Hepatocyte (in vitro differentiated cells): ENCODE data around the gene CADPS2. TPM values are rescaled to one million over a fixed set of nuclear protein-coding genes. Genes with fewer than 3 reads are reported as not detected.

Experiments used
- DNase-seq: peaks from one replicate; pipeline ENCODE4 v3.0.0-alpha.2; 2016; ENCODE audit warnings: low spot score
- H2AFZ ChIP-seq: fragments of 200-600 bp; sonication (generic); 2 replicates; pipeline ENCODE4 v1.6.0; 2016; ENCODE audit warnings: antibody characterized with exemption, mild to moderate bottlenecking
- H3K27ac ChIP-seq: fragments of 200-600 bp; sonication (generic); 2 replicates; pipeline ENCODE4 v1.5.1; 2016; ENCODE audit warnings: mild to moderate bottlenecking
- H3K27me3 ChIP-seq: fragments of 200-600 bp; sonication (generic); 2 replicates; pipeline ENCODE4 v1.6.1; 2016
- H3K36me3 ChIP-seq: fragments of 200-600 bp; sonication (generic); replicated peaks from 2 replicates; pipeline ENCODE4 v1.5.1; 2016; ENCODE audit warnings: low read depth; ENCODE audit not compliant: insufficient read depth
- H3K4me1 ChIP-seq: fragments of 200-600 bp; sonication (generic); 2 replicates; pipeline ENCODE4 v1.5.1; 2016; ENCODE audit warnings: mild to moderate bottlenecking, moderate library complexity; ENCODE audit not compliant: insufficient read depth
- H3K4me2 ChIP-seq: fragments of 200-600 bp; sonication (generic); 2 replicates; pipeline ENCODE4 v1.6.0; 2016
- H3K4me3 ChIP-seq: fragments of 200-600 bp; sonication (generic); 2 replicates; pipeline ENCODE4 v1.5.1; 2016; ENCODE audit warnings: mild to moderate bottlenecking
- H3K79me2 ChIP-seq: fragments of 200-600 bp; sonication (generic); 2 replicates; pipeline ENCODE4 v1.6.0; 2017; ENCODE audit warnings: mild to moderate bottlenecking
- H3K9me2 ChIP-seq: fragments of 200-600 bp; sonication (generic); replicated peaks from 2 replicates; pipeline ENCODE4 v1.6.0; 2017; ENCODE audit warnings: mild to moderate bottlenecking; ENCODE audit not compliant: insufficient read depth
- H3K9me3 ChIP-seq: fragments of 200-600 bp; sonication (generic); 2 replicates; pipeline ENCODE4 v1.5.1; 2016; ENCODE audit warnings: low read depth, mild to moderate bottlenecking
- H4K20me1 ChIP-seq: fragments of 200-600 bp; sonication (generic); 2 replicates; pipeline ENCODE4 v1.6.0; 2016; ENCODE audit warnings: mild to moderate bottlenecking; ENCODE audit not compliant: insufficient read depth, poor library complexity, severe bottlenecking
- EZH2 ChIP-seq: fragments of 200-600 bp; sonication (generic); IDR thresholded peaks from 2 replicates; pipeline ENCODE4 v1.6.1; 2016; ENCODE audit warnings: antibody characterized with exemption, mild to moderate bottlenecking, borderline replicate concordance
- EZH2phosphoT487 ChIP-seq: fragments of 200-600 bp; sonication (generic); IDR thresholded peaks from one replicate; pipeline ENCODE4 v1.6.1; 2018; ENCODE audit warnings: antibody characterized with exemption, mild to moderate bottlenecking, low read depth, moderate library complexity; ENCODE audit not compliant: unreplicated experiment, severe bottlenecking
- WGBS: methylation state at CpG from one replicate; pipeline ENCODE4 v1.1.6; 2016; ENCODE audit warnings: low lambda C conversion rate; ENCODE audit errors: missing lambda C conversion rate; 5-methylcytosine and 5-hydroxymethylcytosine counted together
- polyA plus RNA-seq: library from polyadenylated mRNA; unstranded; fragments of >200 nt; fragmentation: Nextera tagmentation; extraction: Ambion mirVana; gene quantifications from 2 replicates; pipeline ENCODE4 v1.2.1, GENCODE V29; 2016
- total RNA-seq: library from RNA; depleted of rRNA; stranded (reverse); fragments of >200 nt; gene quantifications from 2 replicates; pipeline ENCODE4 v1.2.3, GENCODE V29; 2014
- TF ChIP-seq, protein P1 (sequence below): fragments of 200-600 bp; sonication (generic); IDR thresholded peaks from 2 replicates; pipeline ENCODE4 v1.5.1; 2016; ENCODE audit warnings: antibody characterized with exemption, mild to moderate bottlenecking; ENCODE audit not compliant: poor library complexity

The CADPS2 gene
- total and polyA plus RNA-seq, 2 experiments from 2014 or later, result 15.7 to 37.4 TPM

DNA sequence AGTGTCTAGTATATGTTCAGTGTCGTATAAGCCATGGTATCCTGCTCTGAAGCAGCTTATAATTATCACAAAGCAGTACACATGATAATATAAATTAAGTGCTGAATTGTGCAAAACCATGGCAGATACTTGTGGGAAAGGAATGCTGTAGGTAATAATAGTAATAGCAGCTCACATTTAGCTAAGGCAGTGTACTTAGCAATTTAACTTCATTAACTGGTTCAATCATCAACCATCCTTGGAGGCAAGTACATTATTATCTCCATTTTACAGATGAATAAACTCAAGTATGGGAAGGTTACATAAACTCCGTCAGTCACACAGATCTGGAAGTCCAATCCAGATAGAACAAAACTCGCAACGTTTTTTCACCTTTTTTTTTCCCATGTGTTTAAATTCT, 161.9 kb downstream of the CADPS2 start:
- Histone ChIP-seq H3K9me3 (no peaks in the 10 kb centered on the region), H3K4me3 (no peak overlapping the region)

DNA sequence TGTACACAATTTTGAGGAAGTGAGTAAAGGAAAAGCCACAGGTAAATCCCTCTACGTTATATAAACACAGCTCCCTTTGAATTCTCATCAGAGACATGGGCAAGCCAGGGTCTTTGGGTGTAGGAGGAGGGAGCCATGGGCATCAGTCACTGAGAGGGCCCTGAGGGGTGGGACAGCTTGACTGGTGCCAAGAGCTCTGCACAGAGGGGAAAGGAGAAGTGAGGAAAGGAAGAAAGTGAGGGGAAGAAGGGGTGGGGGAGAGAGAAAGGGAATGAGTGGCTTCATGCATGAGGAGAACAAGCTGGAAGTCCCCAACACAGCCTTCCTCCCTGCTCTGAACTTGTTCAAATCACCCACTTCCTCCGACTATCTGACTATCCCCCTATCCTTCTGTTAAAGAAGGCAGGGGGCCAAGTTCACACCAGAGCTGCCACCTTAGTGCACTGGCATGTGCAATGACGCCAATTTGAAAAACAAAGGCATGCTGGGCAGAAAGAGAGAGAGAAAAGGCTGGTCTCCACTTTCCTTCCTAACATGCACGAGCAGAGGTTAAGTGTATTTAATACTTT, 167.2 kb downstream of the CADPS2 start:
- H3K36me3 ChIP-seq, result no peaks in the 10 kb centered on the region
- H3K4me1 ChIP-seq, result no peaks in the 10 kb centered on the region
- H3K9me2 ChIP-seq, result no peaks in the 10 kb centered on the region
- H3K27ac ChIP-seq, result no peak overlapping the region
- H3K9me3 ChIP-seq, result no peaks in the 10 kb centered on the region
- H2AFZ ChIP-seq, result no peak overlapping the region
- H3K4me3 ChIP-seq, result no peak overlapping the region
- H4K20me1 ChIP-seq, result no peaks in the 10 kb centered on the region
- H3K79me2 ChIP-seq, result no peaks in the 10 kb centered on the region
- WGBS, result 80% methylated on average over 4 of the region's 4 CpGs
- H3K4me2 ChIP-seq, result no peak overlapping the region
- DNase-seq, result no peak
- no peaks in the 10 kb centered on the region for H3K27me3 ChIP-seq
- TF ChIP-seq EZH2, result no peak
- TF ChIP-seq EZH2phosphoT487, result no peak
- TF ChIP-seq, protein P1, sequence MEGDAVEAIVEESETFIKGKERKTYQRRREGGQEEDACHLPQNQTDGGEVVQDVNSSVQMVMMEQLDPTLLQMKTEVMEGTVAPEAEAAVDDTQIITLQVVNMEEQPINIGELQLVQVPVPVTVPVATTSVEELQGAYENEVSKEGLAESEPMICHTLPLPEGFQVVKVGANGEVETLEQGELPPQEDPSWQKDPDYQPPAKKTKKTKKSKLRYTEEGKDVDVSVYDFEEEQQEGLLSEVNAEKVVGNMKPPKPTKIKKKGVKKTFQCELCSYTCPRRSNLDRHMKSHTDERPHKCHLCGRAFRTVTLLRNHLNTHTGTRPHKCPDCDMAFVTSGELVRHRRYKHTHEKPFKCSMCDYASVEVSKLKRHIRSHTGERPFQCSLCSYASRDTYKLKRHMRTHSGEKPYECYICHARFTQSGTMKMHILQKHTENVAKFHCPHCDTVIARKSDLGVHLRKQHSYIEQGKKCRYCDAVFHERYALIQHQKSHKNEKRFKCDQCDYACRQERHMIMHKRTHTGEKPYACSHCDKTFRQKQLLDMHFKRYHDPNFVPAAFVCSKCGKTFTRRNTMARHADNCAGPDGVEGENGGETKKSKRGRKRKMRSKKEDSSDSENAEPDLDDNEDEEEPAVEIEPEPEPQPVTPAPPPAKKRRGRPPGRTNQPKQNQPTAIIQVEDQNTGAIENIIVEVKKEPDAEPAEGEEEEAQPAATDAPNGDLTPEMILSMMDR, result no peak

More for the DNA sequence above, 161.9 kb downstream of the CADPS2 start:
- Histone ChIP-seq H3K27ac (no peak overlapping the region), H3K27me3 (no peaks in the 10 kb centered on the region), H3K4me1 (no peaks in the 10 kb centered on the region), H2AFZ (no peak overlapping the region), H3K9me2 (no peaks in the 10 kb centered on the region), H3K36me3 (no peaks in the 10 kb centered on the region), H3K79me2 (peaks cover 2% of the 10 kb centered on the region), H3K4me2 (no peak overlapping the region), H4K20me1 (no peaks in the 10 kb centered on the region)
- WGBS, result 93% methylated on average over 4 of the region's 4 CpGs
- DNase-seq, result no peak
- TF ChIP-seq EZH2phosphoT487, result no peak
- no peak for TF ChIP-seq EZH2
- TF ChIP-seq, protein P1, result no peak

DNA sequence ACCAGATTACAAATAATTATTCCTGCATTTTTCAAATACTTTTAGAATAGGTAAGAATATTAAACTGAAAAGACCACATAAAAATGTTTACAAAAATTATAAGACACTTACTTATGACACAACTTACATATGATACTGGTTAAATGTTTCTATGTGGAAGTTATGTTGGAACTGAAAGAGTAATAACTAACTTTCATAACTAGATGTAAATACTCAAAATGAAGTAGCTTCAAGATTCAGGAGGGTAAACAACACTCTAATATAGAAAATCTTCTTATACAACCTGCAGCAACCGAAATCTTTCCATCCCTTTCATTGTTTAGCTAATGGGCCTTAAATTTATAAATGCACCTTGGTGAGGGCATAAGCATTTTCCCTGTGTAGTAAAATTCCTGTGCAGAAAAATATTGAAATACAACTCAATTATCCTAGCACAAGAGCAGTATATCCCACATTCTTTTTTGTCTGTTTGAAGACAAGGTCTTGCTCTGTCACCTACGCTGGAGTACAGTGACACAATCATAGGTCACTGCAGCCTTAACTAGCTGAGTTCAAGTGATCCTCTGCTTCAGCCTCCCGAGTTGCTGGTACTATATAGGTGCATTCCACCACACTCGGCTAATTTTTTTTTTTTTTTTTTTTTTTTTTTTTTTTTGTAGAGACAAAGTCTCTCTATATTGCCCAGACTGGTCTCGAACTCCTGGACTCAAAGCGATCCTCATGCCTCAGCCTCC, 168.7 kb downstream of the CADPS2 start:
- WGBS, result 96% methylated on average over 6 of the region's 6 CpGs
- H4K20me1 ChIP-seq, result no peaks in the 10 kb centered on the region
- no peak overlapping the region for H3K4me3 ChIP-seq
- no peaks in the 10 kb centered on the region for H3K27me3 ChIP-seq
- no peaks in the 10 kb centered on the region for H3K9me3 ChIP-seq
- DNase-seq, result no peak
- H3K36me3 ChIP-seq, result no peaks in the 10 kb centered on the region
- no peak for TF ChIP-seq EZH2phosphoT487
- TF ChIP-seq, protein P1, result no peak
- no peak for TF ChIP-seq EZH2
- H2AFZ ChIP-seq, result no peak overlapping the region
- no peak overlapping the region for H3K4me2 ChIP-seq
- H3K27ac ChIP-seq, result no peak overlapping the region
- no peaks in the 10 kb centered on the region for H3K9me2 ChIP-seq
- H3K4me1 ChIP-seq, result peaks cover 6% of the 10 kb centered on the region
- H3K79me2 ChIP-seq, result peaks cover 2% of the 10 kb centered on the region
